Ovary (tissue), 9 donors: Measurements from ENCODE around the gene PTMS. TPM values are rescaled to one million over a fixed set of nuclear protein-coding genes. Genes with fewer than 3 reads are reported as not detected.
"Not testable (repeated sequence)": the region's sequence is repeated elsewhere in the genome, so short reads cannot be mapped to it uniquely, and the experiment has no call there.

Experiments
- DNase-seq, 5 donors: peaks; one replicate each; pipeline ENCODE4 v3.0.0-alpha.2; 2019 to 2020
- H3K27ac ChIP-seq, 2 donors: fragments of 200-600 bp; one replicate each; pipeline versions ENCODE4 v1.5.1 to v1.8.0; 2019 to 2022
- H3K27me3 ChIP-seq: fragments of 200-600 bp; one replicate; pipeline ENCODE4 v1.8.0; 2022
- H3K36me3 ChIP-seq: fragments of 200-600 bp; sonication (generic); one replicate; pipeline ENCODE4 v1.5.1; 2019
- H3K4me1 ChIP-seq: one replicate; pipeline ENCODE4 v1.8.1; 2013; ENCODE audit warnings: mild to moderate bottlenecking, moderate library complexity; ENCODE audit not compliant: insufficient read depth
- H3K4me3 ChIP-seq: fragments of 200-600 bp; sonication (generic); one replicate; pipeline ENCODE4 v1.5.1; 2017
- H3K9me3 ChIP-seq, 2 donors: fragments of 200-600 bp in 1 of 2; sonication (generic) in 1 of 2; one replicate each; pipeline versions ENCODE4 v1.5.1 to v1.8.1; 2013 to 2019; ENCODE audit warnings: mild to moderate bottlenecking in 1 of 2, moderate library complexity in 1 of 2
- EP300 ChIP-seq: sonication (generic); formaldehyde crosslinking; IDR thresholded peaks from one replicate; pipeline ENCODE4 v1.6.1; 2017; ENCODE audit warnings: antibody characterized with exemption
- POLR2A ChIP-seq: fragments of 450-650 bp; IDR thresholded peaks from one replicate; pipeline ENCODE4 v1.6.1; 2017; ENCODE audit warnings: antibody characterized with exemption, mild to moderate bottlenecking, moderate library complexity
- WGBS, 3 donors: extraction: QIAGEN DNeasy Blood & Tissue Kit in 1 of 3; methylation state at CpG; one replicate each; pipeline versions ENCODE4 v1.1.5 to v1.1.7; 2013 to 2017; 5-methylcytosine and 5-hydroxymethylcytosine counted together
- intact Hi-C, 4 donors: fragments of 100-400 bp; cut with DNase I; formaldehyde crosslinking; loops; one replicate each; pipeline versions ENCODE4 v1.11.0 to v1.15.1; 2022 to 2023
- polyA plus RNA-seq, 2 donors: library from polyadenylated mRNA; stranded (reverse); fragments of 200-250 nt in 1 of 2; fragments of 350-450 nt in 1 of 2; fragmentation: Illumina TruSeq in 1 of 2; extraction: RNeasy Lipid Tissue Mini Kit (QIAGEN cat#74804) in 1 of 2; gene quantifications; one replicate each; pipeline ENCODE4 v1.2.3, GENCODE V29; 2013 to 2014
- total RNA-seq, 7 donors: library from RNA; depleted of rRNA in 2 of 7; stranded (reverse); fragments of >200 nt in 2 of 7; fragmentation: NEBNext Ultra II Directional in 3 of 7; extraction: Animal tissue kit (Norgen Biotek cat#: 25700) in 3 of 7; gene quantifications; one replicate each; pipeline versions ENCODE4 v1.1.0 to v1.2.4, GENCODE V29; 2016 to 2023
- TF ChIP-seq, protein P1 (sequence below), 3 donors: fragments of 450-650 bp in 2 of 3; fragments of 200-600 bp in 1 of 3; IDR thresholded peaks; one replicate each; pipeline versions ENCODE4 v1.5.1 to v1.8.0; 2016 to 2022; ENCODE audit warnings: antibody characterized with exemption in 3 of 3, mild to moderate bottlenecking in 1 of 3
- donor health status: DM: no; HTN: no; CAD: no; lungs with moderate emphysema.
- donor health status: DM: no; HTN: no; CAD: no.
- donor health status: Bipolar disorder and iron deficiency.
- donor health status: DM: yes; HTN: yes; CAD: no.
- donor health status: DM: no; HTN: no; CAD: no.
- donor health status: DM: yes; HTN: yes; CAD: no.

Gene PTMS
- total and polyA plus RNA-seq, 9 donors = 100 to 1,013 (median 576) TPM

DNA sequence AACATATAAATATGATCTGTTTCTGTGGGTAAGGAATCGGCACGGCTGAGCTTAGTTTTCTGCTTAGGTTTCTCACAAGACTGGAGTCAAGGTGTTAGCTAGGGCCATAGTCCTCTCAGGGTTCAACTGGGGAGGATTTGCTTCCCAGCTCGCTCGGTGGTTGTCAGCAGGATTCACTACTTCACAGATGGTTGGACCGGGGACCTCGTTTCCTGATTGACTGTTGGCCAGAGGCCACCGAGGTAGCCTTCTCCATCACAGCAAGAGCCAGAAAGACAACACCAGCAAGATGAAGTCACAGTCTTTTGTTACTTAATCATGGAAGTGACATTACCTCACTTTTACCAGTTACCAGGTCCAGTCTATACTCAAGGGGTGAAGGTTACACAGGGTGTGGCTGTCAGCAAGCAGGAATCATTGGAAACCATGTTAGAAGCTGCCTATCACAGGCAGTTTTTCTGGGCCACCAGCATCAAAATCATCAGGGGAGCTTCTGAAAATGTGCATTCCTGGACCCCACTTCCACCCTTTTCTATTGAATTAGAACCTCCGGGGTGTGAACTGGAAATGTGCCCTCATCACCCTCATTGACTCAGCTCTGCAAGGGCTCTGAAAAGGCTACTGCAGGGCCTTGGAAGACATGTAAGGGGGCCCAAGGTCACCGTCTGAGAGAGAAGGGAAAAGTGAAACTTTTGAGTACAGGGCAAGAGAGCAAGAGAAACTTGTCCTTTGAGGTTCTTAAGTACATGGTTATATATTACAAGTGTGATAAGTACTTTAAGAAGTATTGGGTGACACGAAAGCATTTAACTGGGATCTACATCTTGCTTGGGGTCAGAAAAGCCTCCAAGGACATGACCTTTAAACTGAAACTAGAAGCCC lies 31.4 kb upstream of the PTMS start:
- Histone ChIP-seq H3K4me3 (no peak overlapping the region), H3K27me3 (no peaks in the 10 kb centered on the region), H3K36me3 (peaks cover 3% of the 10 kb centered on the region), H3K27ac (no peak overlapping the region), H3K4me1 (no peaks in the 10 kb centered on the region), H3K9me3 (no peaks in the 10 kb centered on the region)
- TF ChIP-seq EP300 = no peak
- no peak for DNase-seq
- 64 to 78% (median 66%) methylated on average over 10 of the region's 10 CpGs for WGBS, 3 donors
- intact Hi-C loops = loop anchor here (5.0 to 10.0 kb wide), 4 partner anchors 43 to 93 kb away; partner anchors contain the start of genes GPR162 (in 2 of the 4), CD4 (in 1 of the 4) and P3H3 (in 1 of the 4)

DNA sequence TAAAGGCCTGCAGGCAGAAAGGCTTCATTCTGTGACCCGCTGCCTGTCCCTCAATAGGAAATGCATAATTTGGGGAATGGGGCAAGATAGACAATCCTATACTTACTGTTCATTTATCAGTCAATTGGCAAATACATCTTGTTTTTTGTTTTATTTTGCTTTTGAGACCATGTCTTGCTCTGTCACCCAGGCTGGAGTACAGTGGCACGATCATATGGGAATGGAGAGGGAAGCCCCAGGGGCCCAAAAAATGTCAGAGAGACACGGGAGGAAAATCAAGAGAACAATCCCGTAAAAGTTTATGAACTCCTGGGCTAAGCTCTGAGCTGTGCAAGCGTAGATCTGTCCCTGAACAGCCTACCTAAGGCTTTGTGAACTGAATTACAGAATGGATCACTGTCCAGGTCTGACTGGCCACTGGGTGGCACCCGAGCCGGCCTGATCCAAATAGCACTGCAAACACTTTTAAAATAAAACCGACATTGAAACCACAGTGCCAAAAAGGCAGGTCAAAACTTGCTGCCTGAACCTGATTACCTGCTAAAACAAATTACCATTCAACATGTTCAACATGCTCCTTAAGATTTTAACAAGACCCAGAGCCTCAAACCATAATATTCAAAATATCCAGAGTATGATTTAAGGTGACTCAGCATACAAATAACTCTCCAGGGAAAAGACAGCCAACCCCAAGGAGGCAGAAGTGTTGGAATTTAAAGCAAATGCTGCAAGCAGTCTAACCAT lies 30.5 kb upstream of the PTMS start:
- WGBS, 3 donors = 25 to 27% (median 26%) methylated on average over 8 of the region's 8 CpGs
- H3K4me3 ChIP-seq = no peak overlapping the region
- no peaks in the 10 kb centered on the region for H3K4me1 ChIP-seq
- H3K9me3 ChIP-seq = no peaks in the 10 kb centered on the region
- intact Hi-C loops = loop anchor here (5.0 to 10.0 kb wide), 4 partner anchors 42 to 92 kb away; partner anchors contain the start of genes GPR162 (in 2 of the 4), CD4 (in 1 of the 4) and P3H3 (in 1 of the 4)
- no peak overlapping the region for H3K27ac ChIP-seq
- TF ChIP-seq, protein P1, sequence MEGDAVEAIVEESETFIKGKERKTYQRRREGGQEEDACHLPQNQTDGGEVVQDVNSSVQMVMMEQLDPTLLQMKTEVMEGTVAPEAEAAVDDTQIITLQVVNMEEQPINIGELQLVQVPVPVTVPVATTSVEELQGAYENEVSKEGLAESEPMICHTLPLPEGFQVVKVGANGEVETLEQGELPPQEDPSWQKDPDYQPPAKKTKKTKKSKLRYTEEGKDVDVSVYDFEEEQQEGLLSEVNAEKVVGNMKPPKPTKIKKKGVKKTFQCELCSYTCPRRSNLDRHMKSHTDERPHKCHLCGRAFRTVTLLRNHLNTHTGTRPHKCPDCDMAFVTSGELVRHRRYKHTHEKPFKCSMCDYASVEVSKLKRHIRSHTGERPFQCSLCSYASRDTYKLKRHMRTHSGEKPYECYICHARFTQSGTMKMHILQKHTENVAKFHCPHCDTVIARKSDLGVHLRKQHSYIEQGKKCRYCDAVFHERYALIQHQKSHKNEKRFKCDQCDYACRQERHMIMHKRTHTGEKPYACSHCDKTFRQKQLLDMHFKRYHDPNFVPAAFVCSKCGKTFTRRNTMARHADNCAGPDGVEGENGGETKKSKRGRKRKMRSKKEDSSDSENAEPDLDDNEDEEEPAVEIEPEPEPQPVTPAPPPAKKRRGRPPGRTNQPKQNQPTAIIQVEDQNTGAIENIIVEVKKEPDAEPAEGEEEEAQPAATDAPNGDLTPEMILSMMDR (IDR thresholded peaks at IDR 0.05) = peak; percentile 63 to 76 (median 71)
- TF ChIP-seq POLR2A = no peak
- H3K27me3 ChIP-seq = no peaks in the 10 kb centered on the region
- peaks cover under 1% of the 10 kb centered on the region for H3K36me3 ChIP-seq
- DNase-seq = peak; percentile 54 to 79 (median 75)

DNA sequence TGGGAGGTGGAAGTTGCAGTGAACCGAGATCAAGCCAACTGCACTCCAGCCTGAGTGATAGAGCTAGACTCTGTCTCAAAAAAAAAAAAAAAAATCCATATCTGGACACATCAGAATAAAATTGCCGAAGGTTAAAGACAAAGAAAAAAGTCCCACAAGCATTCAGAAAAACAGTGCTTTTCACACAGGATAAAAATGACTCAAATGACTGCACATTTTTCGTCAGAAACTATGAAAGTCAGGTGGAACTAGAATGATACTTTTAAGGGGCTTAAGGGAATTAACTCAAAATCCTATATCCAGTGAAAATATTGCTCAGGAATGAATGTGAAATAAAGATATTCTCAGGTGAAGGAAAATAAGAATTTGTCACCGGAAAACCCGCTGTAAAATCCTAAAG lies 29.4 kb upstream of the PTMS start:
- Histone ChIP-seq H3K27me3 (no peaks in the 10 kb centered on the region), H3K4me1 (no peaks in the 10 kb centered on the region), H3K4me3 (no peak overlapping the region), H3K36me3 (no peaks in the 10 kb centered on the region), H3K9me3 (no peaks in the 10 kb centered on the region), H3K27ac (no peak overlapping the region)
- no peak for DNase-seq
- TF ChIP-seq POLR2A = no peak
- TF ChIP-seq, protein P1 (IDR thresholded peaks at IDR 0.05) = no peak
- WGBS, 3 donors = 92 to 95% (median 95%) methylated on average over 5 of the region's 5 CpGs
- intact Hi-C loops = loop anchor here (5.0 to 10.0 kb wide), 4 partner anchors 41 to 91 kb away; partner anchors contain the start of genes GPR162 (in 2 of the 4), CD4 (in 1 of the 4) and P3H3 (in 1 of the 4)

DNA sequence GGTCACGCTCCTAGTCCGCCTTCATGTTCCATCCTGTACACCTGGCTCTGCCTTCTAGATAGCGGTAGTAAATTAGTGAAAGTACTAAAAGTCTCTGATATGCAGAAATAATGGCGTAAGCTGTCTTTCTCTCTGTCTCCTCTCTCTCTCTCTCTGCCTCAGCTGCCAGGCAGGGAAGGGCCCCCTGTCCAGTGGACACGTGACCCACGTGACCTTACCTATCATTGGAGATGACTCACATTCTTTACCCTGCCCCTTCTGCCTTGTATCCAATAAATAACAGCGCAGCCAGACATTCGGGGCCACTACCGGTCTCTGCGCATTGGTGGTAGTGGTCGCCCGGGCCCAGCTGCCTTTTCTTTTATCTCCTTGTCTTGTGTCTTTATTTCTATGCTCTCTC lies 24.1 kb upstream of the PTMS start:
- DNase-seq, H3K36me3 ChIP-seq, H3K4me3 ChIP-seq, H3K9me3 ChIP-seq, intact Hi-C loops, H3K27ac ChIP-seq, H3K4me1 ChIP-seq, H3K27me3 ChIP-seq: not testable (repeated sequence)
- 49 to 60% (median 51%) methylated on average over 12 of the region's 12 CpGs for whole genome bisulfite sequencing, 3 donors

DNA sequence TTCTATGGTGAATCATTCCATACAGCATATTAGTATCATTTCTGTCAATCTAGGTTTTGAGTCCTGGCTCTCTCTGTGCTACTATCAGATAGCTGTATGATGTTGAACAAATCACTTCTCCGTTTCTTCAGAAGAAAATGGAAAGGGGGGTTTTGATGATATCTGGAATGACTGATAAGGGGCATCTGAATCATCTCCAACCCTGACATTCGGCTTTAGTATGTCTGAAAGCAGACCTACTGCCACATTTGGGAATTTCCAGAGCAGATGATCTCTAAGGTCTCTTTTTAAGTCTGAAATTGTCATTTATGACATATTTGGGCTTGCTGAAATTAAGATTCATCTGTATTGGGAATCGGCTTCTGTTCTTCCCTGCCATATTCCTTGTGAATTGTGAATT lies 23.3 kb upstream of the PTMS start:
- TF ChIP-seq, protein P1 (IDR thresholded peaks at IDR 0.05) = no peak
- TF ChIP-seq EP300 (no peak), POLR2A (no peak)
- H3K9me3 ChIP-seq = no peaks in the 10 kb centered on the region

DNA sequence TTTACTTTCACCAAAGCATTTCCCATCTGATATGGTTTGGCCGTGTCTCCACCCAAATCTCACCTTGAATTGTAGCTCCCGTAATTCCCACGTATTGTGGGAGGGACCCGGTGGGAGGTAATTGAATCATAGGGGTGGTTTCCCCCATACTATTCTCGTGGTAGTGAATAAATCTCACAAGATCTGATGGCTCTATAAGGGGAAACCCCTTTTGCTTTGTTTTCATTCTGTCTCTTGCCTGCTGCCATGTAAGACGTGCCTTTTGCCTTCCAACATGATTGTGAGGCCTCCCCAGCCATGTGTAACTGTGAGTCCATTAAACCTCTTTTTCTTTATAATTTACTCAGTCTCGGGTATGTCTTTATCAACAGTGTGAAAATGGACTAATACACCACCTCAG lies 22.9 kb upstream of the PTMS start:
- 71 to 74% (median 72%) methylated on average over 7 of the region's 7 CpGs for WGBS, 3 donors
- H3K4me3 ChIP-seq, H3K27me3 ChIP-seq, H3K27ac ChIP-seq, H3K36me3 ChIP-seq, DNase-seq, H3K4me1 ChIP-seq, H3K9me3 ChIP-seq, intact Hi-C loops: not testable (repeated sequence)

More for the DNA sequence above, 23.3 kb upstream of the PTMS start:
- intact Hi-C loops = no loop called here
- Histone ChIP-seq H3K4me3 (no peak overlapping the region), H3K4me1 (no peaks in the 10 kb centered on the region), H3K27me3 (no peaks in the 10 kb centered on the region), H3K27ac (no peak overlapping the region), H3K36me3 (no peaks in the 10 kb centered on the region)
- WGBS, 3 donors = 77 to 83% (median 82%) methylated on average over 3 of the region's 3 CpGs
- DNase-seq = no peak
